Stimulated activated CD4-positive, alpha-beta T cell treated with anti-CD3 and anti-CD28 coated beads, Interleukin-4, amount 100 ng/mL, for 1 hour (primary cell): ENCODE measurements around the gene TUBGCP6.

Experiments used
- DNase-seq: peaks from one replicate; pipeline ENCODE4 v3.0.0-alpha.2; 2020

Gene TUBGCP6

GRCh38 chr22:50226063-50226874 lies 18.6 kb downstream of the TUBGCP6 start:
- no peak for DNase-seq

- DNase-seq = no peak
Measured at GRCh38 chr22:50225200-50225969, 19.4 kb downstream of the TUBGCP6 start.

GRCh38 chr22:50224071-50224470 lies 20.8 kb downstream of the TUBGCP6 start:
- no peak for DNase-seq

- no peak for DNase-seq
Measured at GRCh38 chr22:50222508-50222907, 22.3 kb downstream of the TUBGCP6 start.

- no peak for DNase-seq
Measured at GRCh38 chr22:50221410-50222300, 23.2 kb downstream of the TUBGCP6 start.

- DNase-seq = no peak
Measured at GRCh38 chr22:50220603-50221409, 24.0 kb downstream of the TUBGCP6 start.

GRCh38 chr22:50219800-50220602 lies 24.8 kb downstream of the TUBGCP6 start:
- no peak for DNase-seq

GRCh38 chr22:50218996-50219727 lies 25.7 kb downstream of the TUBGCP6 start:
- DNase-seq = no peak

- no peak for DNase-seq
Measured at GRCh38 chr22:50218153-50218995, 26.4 kb downstream of the TUBGCP6 start.

GRCh38 chr22:50217543-50218152 lies 27.2 kb downstream of the TUBGCP6 start:
- no peak for DNase-seq

- DNase-seq = no peak
Measured at GRCh38 chr22:50216684-50217520, 27.9 kb downstream of the TUBGCP6 start.

- DNase-seq = no peak
Measured at GRCh38 chr22:50216055-50216683, 28.7 kb downstream of the TUBGCP6 start.

GRCh38 chr22:50215297-50216054 lies 29.3 kb downstream of the TUBGCP6 start:
- no peak for DNase-seq

- DNase-seq = no peak
Measured at GRCh38 chr22:50213263-50213662, 31.6 kb downstream of the TUBGCP6 start.

GRCh38 chr22:50211147-50211546 lies 33.7 kb downstream of the TUBGCP6 start:
- DNase-seq = no peak

GRCh38 chr22:50210378-50211139 lies 34.3 kb downstream of the TUBGCP6 start:
- no peak for DNase-seq
